GM12875 (cell line): ENCODE data around the gene EHMT2.
A peak's percentile ranks its signal among the peaks of the same experiment; 100 is the strongest.
"Not testable (repeated sequence)": the region's sequence is repeated elsewhere in the genome, so short reads cannot be mapped to it uniquely, and the experiment has no call there.

Source experiments
- H3K4me3 ChIP-seq: one replicate; pipeline ENCODE4 v1.5.1; 2011; ENCODE audit warnings: low read depth, low read length, control low read depth
- CTCF ChIP-seq: IDR thresholded peaks from 2 replicates; pipeline ENCODE4 v1.5.1; 2011; ENCODE audit warnings: low read depth, mild to moderate bottlenecking, control low read depth, inconsistent platforms, low read length, moderate library complexity, borderline replicate concordance; ENCODE audit not compliant: insufficient read depth

Gene EHMT2

GRCh38 chr6:31870385-31870921, 27.0 kb downstream of the EHMT2 start:
- no peak overlapping the region for H3K4me3 ChIP-seq
- TF ChIP-seq CTCF: no peak

GRCh38 chr6:31869343-31869742, 28.2 kb downstream of the EHMT2 start:
- TF ChIP-seq CTCF: no peak
- no peak overlapping the region for H3K4me3 ChIP-seq

GRCh38 chr6:31868658-31868971, 28.9 kb downstream of the EHMT2 start:
- H3K4me3 ChIP-seq: not testable (repeated sequence)

- no peak for TF ChIP-seq CTCF
Measured at GRCh38 chr6:31865205-31866118, 32.0 kb downstream of the EHMT2 start.

GRCh38 chr6:31864818-31865204, 32.7 kb downstream of the EHMT2 start:
- H3K4me3 ChIP-seq: no peak overlapping the region
- no peak for TF ChIP-seq CTCF

More at GRCh38 chr6:31865205-31866118, 32.0 kb downstream of the EHMT2 start:
- no peak overlapping the region for H3K4me3 ChIP-seq

- H3K4me3 ChIP-seq: peak overlapping the region; percentile 43
Measured at GRCh38 chr6:31864123-31864562, 33.4 kb downstream of the EHMT2 start.

- no peak for TF ChIP-seq CTCF
- H3K4me3 ChIP-seq: peak within 1 kb of the TSS; percentile 78
Measured at GRCh38 chr6:31862344-31863235, 34.9 kb downstream of the EHMT2 start, which contains the start of gene NEU1. NEU1 (minus strand) TSS chr6:31862821; CDS start chr6:31862776, 45 bp downstream.
